ENCODE results near the gene FRYL.

FRYL gene

GRCh38 chr4:48665555-48666186, 114.4 kb downstream of the FRYL start:
- in situ Hi-C loops (cut with MboI; ENCODE audit: low pct_unique_long_range_greater_than_20kb, low sequenced_read_pairs, unreplicated experiment), result no loop called here
- no peak for TF ChIP-seq CTCF (IDR thresholded peaks at IDR 0.05; ENCODE audit: extremely low read depth, insufficient read depth, missing control alignments)
- DNase-seq (ENCODE audit: low spot score), result no peak

- no peak for TF ChIP-seq CTCF (IDR thresholded peaks at IDR 0.05; ENCODE audit: extremely low read depth, insufficient read depth, missing control alignments)
- DNase-seq (ENCODE audit: low spot score), result no peak
- in situ Hi-C loops (cut with MboI; ENCODE audit: low pct_unique_long_range_greater_than_20kb, low sequenced_read_pairs, unreplicated experiment), result no loop called here
Measured at GRCh38 chr4:48664938-48665337, 115.1 kb downstream of the FRYL start.

GRCh38 chr4:48661391-48661790, 118.7 kb downstream of the FRYL start:
- TF ChIP-seq CTCF (IDR thresholded peaks at IDR 0.05; ENCODE audit: extremely low read depth, insufficient read depth, missing control alignments), result no peak
- DNase-seq (ENCODE audit: low spot score), result no peak
- in situ Hi-C loops (cut with MboI; ENCODE audit: low pct_unique_long_range_greater_than_20kb, low sequenced_read_pairs, unreplicated experiment), result no loop called here

- DNase-seq (ENCODE audit: low spot score), result no peak
- in situ Hi-C loops (cut with MboI; ENCODE audit: low pct_unique_long_range_greater_than_20kb, low sequenced_read_pairs, unreplicated experiment), result no loop called here
- TF ChIP-seq CTCF (IDR thresholded peaks at IDR 0.05; ENCODE audit: extremely low read depth, insufficient read depth, missing control alignments), result no peak
Measured at GRCh38 chr4:48660347-48660746, 119.7 kb downstream of the FRYL start.

- in situ Hi-C loops (cut with MboI; ENCODE audit: low pct_unique_long_range_greater_than_20kb, low sequenced_read_pairs, unreplicated experiment), result no loop called here
- TF ChIP-seq CTCF (IDR thresholded peaks at IDR 0.05; ENCODE audit: extremely low read depth, insufficient read depth, missing control alignments), result no peak
- DNase-seq (ENCODE audit: low spot score), result no peak
Measured at GRCh38 chr4:48654015-48654664, 125.9 kb downstream of the FRYL start.

GRCh38 chr4:48653217-48654014, 126.7 kb downstream of the FRYL start:
- DNase-seq (ENCODE audit: low spot score), result no peak
- no peak for TF ChIP-seq CTCF (IDR thresholded peaks at IDR 0.05; ENCODE audit: extremely low read depth, insufficient read depth, missing control alignments)
- in situ Hi-C loops (cut with MboI; ENCODE audit: low pct_unique_long_range_greater_than_20kb, low sequenced_read_pairs, unreplicated experiment), result no loop called here

Measured in GM13977 (cell line).